ENCODE measurements around the gene PI4KA. TPM values are rescaled to one million over a fixed set of nuclear protein-coding genes. Genes with fewer than 3 reads are reported as not detected.
A peak's percentile ranks its signal among the peaks of the same experiment; 100 is the strongest.
"Not testable (repeated sequence)": the region's sequence is repeated elsewhere in the genome, so short reads cannot be mapped to it uniquely, and the experiment has no call there.

PI4KA gene
- total RNA-seq, 1 experiment from 2014 or later: 65.8 TPM

DNA sequence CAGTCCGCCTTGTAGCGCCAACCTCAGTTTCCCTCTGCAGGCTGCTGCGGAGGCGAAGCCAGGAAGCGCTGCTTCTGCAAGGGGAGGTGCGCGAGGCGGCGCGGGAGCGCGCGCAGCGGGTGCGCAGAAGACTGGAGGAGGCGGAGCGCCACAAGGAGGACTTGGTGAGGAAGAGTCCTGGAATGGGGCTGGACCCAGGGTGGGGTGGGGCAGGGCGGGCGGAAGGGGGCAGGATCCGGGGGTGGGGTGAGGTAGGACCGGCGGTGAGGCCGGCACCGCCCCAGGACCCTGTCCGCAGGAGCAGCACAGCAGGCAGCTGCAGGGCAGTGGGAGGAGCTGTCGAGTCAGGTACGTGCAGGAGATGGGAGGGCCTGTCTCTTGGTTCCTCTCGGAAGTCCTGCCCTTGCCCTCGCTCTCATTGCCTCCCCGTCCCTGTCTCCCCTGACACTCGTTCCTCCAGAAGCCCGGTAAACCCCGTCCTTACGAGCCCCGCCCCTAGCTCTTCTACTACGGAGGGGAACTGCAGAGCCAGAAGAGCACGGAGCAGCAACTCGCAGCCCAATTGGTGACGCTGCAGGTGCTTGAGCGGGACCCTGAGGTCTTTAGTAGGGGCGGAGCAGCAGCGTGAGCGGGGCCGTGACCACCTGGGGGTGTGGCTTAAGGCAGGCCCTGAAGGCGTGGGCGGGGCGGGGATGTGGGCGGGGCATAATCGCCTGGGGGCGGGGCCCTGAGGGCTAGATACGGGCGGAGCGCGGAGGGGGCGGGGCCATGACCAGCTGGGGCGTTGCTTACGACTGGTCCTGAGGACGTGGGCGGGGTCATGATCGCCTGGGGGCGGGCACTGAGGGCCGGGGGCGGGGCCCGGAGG is 155.8 kb downstream of the PI4KA start:
- peak overlapping the region; percentile 92 to 100 (median 100); a peak in 6 of 7 replicates for H3K27ac Mint-ChIP-seq
- not testable (repeated sequence) for H3K9me3 ChIP-seq (ENCODE audit: control insufficient read depth, low read depth, low read length); H4K8ac ChIP-seq (replicated peaks; ENCODE audit: insufficient read length, low read depth, low read length); H3K79me1 ChIP-seq (ENCODE audit: insufficient read depth, low read depth, low read length, poor library complexity, severe bottlenecking); H2AK5ac ChIP-seq (ENCODE audit: insufficient read length, low read length); H3K18ac ChIP-seq (ENCODE audit: insufficient read length, low read depth, low read length); H3K23ac ChIP-seq (ENCODE audit: insufficient read length, low read depth, low read length); H3K27ac ChIP-seq (ENCODE audit: insufficient read length, low read depth, low read length); H2BK20ac ChIP-seq (ENCODE audit: low read depth, low read length, poor library complexity, severe bottlenecking); H3K9ac ChIP-seq (ENCODE audit: extremely low read depth, insufficient read length, low read length); H4K5ac ChIP-seq (ENCODE audit: insufficient read length, low read depth, low read length); H3K56ac ChIP-seq (ENCODE audit: insufficient read length, low read depth, low read length); H3K4ac ChIP-seq (ENCODE audit: low read depth, low read length); H3K4me1 ChIP-seq (ENCODE audit: insufficient read depth, low read length); H3K27me3 ChIP-seq (ENCODE audit: insufficient read depth, low read length); H2BK12ac ChIP-seq (ENCODE audit: insufficient read length, low read depth, low read length); H4K91ac ChIP-seq (ENCODE audit: insufficient read length, low read depth, low read length); H3K36me3 Mint-ChIP-seq (ENCODE audit: insufficient read depth in 1 of 3, low read depth in 3 of 3); H2AFZ ChIP-seq (ENCODE audit: low read length); H2BK5ac ChIP-seq (ENCODE audit: insufficient read length, low read length); H4K20me1 ChIP-seq (ENCODE audit: control insufficient read depth, insufficient read depth, insufficient read length); H3K79me2 ChIP-seq (ENCODE audit: insufficient read depth, low read length); H3T11ph ChIP-seq (ENCODE audit: low read length); H2BK120ac ChIP-seq (ENCODE audit: low read depth, low read length, poor library complexity, severe bottlenecking); H3K14ac ChIP-seq (ENCODE audit: insufficient read depth, low read length); H3K23me2 ChIP-seq (ENCODE audit: insufficient read length, low read depth, low read length, poor library complexity, severe bottlenecking); H2BK15ac ChIP-seq (ENCODE audit: low read depth, low read length); H3K9me3 Mint-ChIP-seq
- peaks cover 7 to 15% of the 10 kb centered on the region in 2 experiments for H3K4me1 Mint-ChIP-seq
- H3K4me2 ChIP-seq (ENCODE audit: insufficient read depth, insufficient read length, low read length): peak overlapping the region; percentile 46
- DNase-seq: peak; percentile 98
- peaks cover 19% of the 10 kb centered on the region for H3K27me3 Mint-ChIP-seq (ENCODE audit: low read depth)
- H3K4me3 Mint-ChIP-seq: peak overlapping the region; percentile 89 to 96
- no CpG with 5 or more reads among the region's 64 CpGs for WGBS (ENCODE audit: extremely low coverage, insufficient read length, low lambda C conversion rate)

DNA sequence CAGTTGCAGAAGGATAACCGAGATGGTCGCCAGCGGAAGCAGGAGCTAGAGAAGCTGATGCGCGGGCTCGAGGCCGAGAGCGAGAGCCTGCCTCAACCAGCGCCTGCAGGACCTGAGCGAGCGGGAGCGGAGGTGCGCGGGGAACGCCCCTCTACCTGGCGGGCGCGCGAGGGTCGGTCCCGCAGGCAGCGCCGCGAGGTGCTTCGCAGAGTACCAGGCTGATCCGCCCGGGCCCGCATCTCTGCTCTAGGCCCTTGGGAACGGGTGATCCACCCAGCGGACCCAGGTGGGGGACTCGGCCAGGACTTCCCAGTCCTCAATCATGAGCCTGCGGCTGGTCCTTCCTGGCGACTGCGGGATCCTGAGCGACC is 156.5 kb downstream of the PI4KA start:
- H3K9ac ChIP-seq (ENCODE audit: extremely low read depth, insufficient read length, low read length); H4K8ac ChIP-seq (replicated peaks; ENCODE audit: insufficient read length, low read depth, low read length); H2BK20ac ChIP-seq (ENCODE audit: low read depth, low read length, poor library complexity, severe bottlenecking); H3K14ac ChIP-seq (ENCODE audit: insufficient read depth, low read length); H3K79me2 ChIP-seq (ENCODE audit: insufficient read depth, low read length); H3K56ac ChIP-seq (ENCODE audit: insufficient read length, low read depth, low read length); H4K20me1 ChIP-seq (ENCODE audit: control insufficient read depth, insufficient read depth, insufficient read length); H3K36me3 Mint-ChIP-seq (ENCODE audit: insufficient read depth in 1 of 3, low read depth in 3 of 3); H2BK12ac ChIP-seq (ENCODE audit: insufficient read length, low read depth, low read length); H3K79me1 ChIP-seq (ENCODE audit: insufficient read depth, low read depth, low read length, poor library complexity, severe bottlenecking); H3K9me3 ChIP-seq (ENCODE audit: control insufficient read depth, low read depth, low read length); H3K4ac ChIP-seq (ENCODE audit: low read depth, low read length); H4K5ac ChIP-seq (ENCODE audit: insufficient read length, low read depth, low read length); DNase-seq; H3K23me2 ChIP-seq (ENCODE audit: insufficient read length, low read depth, low read length, poor library complexity, severe bottlenecking); H2BK5ac ChIP-seq (ENCODE audit: insufficient read length, low read length); H3K4me1 ChIP-seq (ENCODE audit: insufficient read depth, low read length); H3K27me3 ChIP-seq (ENCODE audit: insufficient read depth, low read length); H4K91ac ChIP-seq (ENCODE audit: insufficient read length, low read depth, low read length); H2BK120ac ChIP-seq (ENCODE audit: low read depth, low read length, poor library complexity, severe bottlenecking); H3T11ph ChIP-seq (ENCODE audit: low read length); H3K23ac ChIP-seq (ENCODE audit: insufficient read length, low read depth, low read length); H3K18ac ChIP-seq (ENCODE audit: insufficient read length, low read depth, low read length); H2AK5ac ChIP-seq (ENCODE audit: insufficient read length, low read length); H3K9me3 Mint-ChIP-seq; H2BK15ac ChIP-seq (ENCODE audit: low read depth, low read length); H3K27ac Mint-ChIP-seq; H2AFZ ChIP-seq (ENCODE audit: low read length); H3K27ac ChIP-seq (ENCODE audit: insufficient read length, low read depth, low read length): not testable (repeated sequence)
- H3K4me3 Mint-ChIP-seq: peak overlapping the region; percentile 89 to 96
- no CpG with 5 or more reads among the region's 35 CpGs for WGBS (ENCODE audit: extremely low coverage, insufficient read length, low lambda C conversion rate)
- peak overlapping the region; percentile 12 for H3K4me2 ChIP-seq (ENCODE audit: insufficient read depth, insufficient read length, low read length)
- peaks cover 8 to 16% of the 10 kb centered on the region in 2 experiments for H3K4me1 Mint-ChIP-seq
- H3K27me3 Mint-ChIP-seq (ENCODE audit: low read depth): peaks cover 19% of the 10 kb centered on the region
